Trophoblast cell (in vitro differentiated cells and primary cell): ENCODE data around the gene CCDC192.

Experiments
- DNase-seq, 2 donors: peaks; one replicate each; pipeline ENCODE4 v3.0.0-alpha.2; 2016
- H2AFZ ChIP-seq: 2 replicates; pipeline ENCODE4 v1.6.1; 2013; ENCODE audit warnings: low read length, moderate library complexity, mild to moderate bottlenecking; ENCODE audit not compliant: insufficient read depth, poor library complexity
- H2AK5ac ChIP-seq: 2 replicates; pipeline ENCODE4 v1.6.1; 2013; ENCODE audit warnings: mild to moderate bottlenecking, low read length
- H2BK120ac ChIP-seq: 2 replicates; pipeline ENCODE4 v1.6.1; 2013; ENCODE audit warnings: low read length, mild to moderate bottlenecking, moderate library complexity; ENCODE audit not compliant: insufficient read depth, poor library complexity
- H2BK12ac ChIP-seq: 2 replicates; pipeline ENCODE4 v1.6.1; 2013; ENCODE audit warnings: mild to moderate bottlenecking, low read length, moderate library complexity
- H2BK5ac ChIP-seq: 2 replicates; pipeline ENCODE4 v1.6.1; 2013; ENCODE audit warnings: low read length, low read depth, moderate library complexity, mild to moderate bottlenecking; ENCODE audit not compliant: poor library complexity
- H3K14ac ChIP-seq: 2 replicates; pipeline ENCODE4 v1.6.1; 2013; ENCODE audit warnings: mild to moderate bottlenecking, low read length
- H3K18ac ChIP-seq: 2 replicates; pipeline ENCODE4 v1.6.1; 2013; ENCODE audit warnings: mild to moderate bottlenecking, low read length
- H3K23ac ChIP-seq: 2 replicates; pipeline ENCODE4 v1.6.1; 2013; ENCODE audit warnings: low read length
- H3K27ac ChIP-seq: 2 replicates; pipeline ENCODE4 v1.5.1; 2013; ENCODE audit warnings: low read depth, mild to moderate bottlenecking, inconsistent platforms, low read length, moderate library complexity
- H3K27me3 ChIP-seq: 2 replicates; pipeline ENCODE4 v1.6.1; 2013; ENCODE audit warnings: inconsistent platforms, mild to moderate bottlenecking, low read length, moderate library complexity; ENCODE audit not compliant: insufficient read depth
- H3K36me3 ChIP-seq, 2 experiments: 1 replicate in 1 of 2; 2 replicates in 1 of 2; pipeline ENCODE4 v1.6.1; 2013; ENCODE audit warnings: low read length in 2 of 2, mild to moderate bottlenecking in 2 of 2, moderate library complexity in 1 of 2; ENCODE audit not compliant: insufficient read depth in 2 of 2, control insufficient read depth in 1 of 2
- H3K4ac ChIP-seq: 2 replicates; pipeline ENCODE4 v1.6.1; 2013; ENCODE audit warnings: low read depth, mild to moderate bottlenecking, low read length, moderate library complexity
- H3K4me1 ChIP-seq, 2 experiments: 1 replicate in 1 of 2; 2 replicates in 1 of 2; pipeline ENCODE4 v1.6.1; 2013; ENCODE audit warnings: low read length in 2 of 2, mild to moderate bottlenecking in 2 of 2, moderate library complexity in 1 of 2; ENCODE audit not compliant: insufficient read depth in 2 of 2, control insufficient read depth in 1 of 2
- H3K4me2 ChIP-seq: 2 replicates; pipeline ENCODE4 v1.6.1; 2013; ENCODE audit warnings: inconsistent platforms, mild to moderate bottlenecking, low read length, moderate library complexity
- H3K4me3 ChIP-seq: 2 replicates; pipeline ENCODE4 v1.5.1; 2013; ENCODE audit warnings: mild to moderate bottlenecking, low read depth, low read length, inconsistent platforms
- H3K79me1 ChIP-seq: one replicate; pipeline ENCODE4 v1.6.1; 2013; ENCODE audit warnings: low read length
- H3K79me2 ChIP-seq: 2 replicates; pipeline ENCODE4 v1.6.1; 2013; ENCODE audit warnings: low read length, mild to moderate bottlenecking; ENCODE audit not compliant: control insufficient read depth, insufficient read depth, poor library complexity
- H3K9ac ChIP-seq: 2 replicates; pipeline ENCODE4 v1.6.1; 2013; ENCODE audit warnings: mild to moderate bottlenecking, low read length
- H3K9me3 ChIP-seq: 2 replicates; pipeline ENCODE4 v1.6.1; 2013; ENCODE audit warnings: low read depth, mild to moderate bottlenecking, control low read depth, inconsistent platforms, low read length; ENCODE audit not compliant: insufficient read depth
- H4K12ac ChIP-seq: 2 replicates; pipeline ENCODE4 v1.6.1; 2013; ENCODE audit warnings: low read depth, mild to moderate bottlenecking, low read length, moderate library complexity
- H4K8ac ChIP-seq: 2 replicates; pipeline ENCODE4 v1.6.1; 2013; ENCODE audit warnings: low read depth, mild to moderate bottlenecking, low read length, moderate library complexity
- H4K91ac ChIP-seq: one replicate; pipeline ENCODE4 v1.6.1; 2013; ENCODE audit warnings: low read depth, mild to moderate bottlenecking, low read length, moderate library complexity
- WGBS: extraction: QIAGEN DNeasy Blood & Tissue Kit; methylation state at CpG from one replicate; pipeline ENCODE4 v1.1.7; 2013; ENCODE audit warnings: missing lambda C conversion rate; ENCODE audit not compliant: insufficient read length, insufficient coverage; ENCODE audit errors: extremely low coverage; 5-methylcytosine and 5-hydroxymethylcytosine counted together

CCDC192 gene

DNA sequence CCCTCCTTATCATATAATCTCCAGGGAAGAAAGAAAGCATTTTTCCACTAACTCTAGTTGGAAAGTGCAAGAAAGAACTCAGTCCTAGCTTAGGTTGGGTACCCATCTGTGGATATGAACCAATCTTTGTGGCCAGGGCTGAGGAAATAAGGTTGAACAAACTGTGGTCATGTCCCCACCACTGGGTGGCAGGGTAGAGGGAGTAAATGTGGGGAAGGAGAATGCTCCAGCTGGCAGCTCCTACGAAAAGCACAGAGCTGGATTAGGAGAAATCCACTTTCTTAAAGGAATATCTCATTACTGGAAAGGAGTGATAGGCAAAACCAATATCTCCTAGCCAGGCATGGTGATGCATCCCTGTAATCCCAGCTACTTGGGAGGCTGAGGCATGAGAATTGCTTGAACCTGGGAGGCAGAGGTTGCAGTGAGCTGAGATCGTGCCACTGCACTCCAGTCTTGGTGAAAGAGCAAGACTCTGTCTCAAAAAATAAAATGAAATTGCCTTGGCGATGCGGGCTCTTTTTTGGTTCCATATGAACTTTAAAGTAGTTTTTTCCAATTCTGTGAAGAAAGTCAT is 175.1 kb downstream of the CCDC192 start:
- no CpG with 5 or more reads among the region's 4 CpGs for WGBS
- no peak overlapping the region for H3K14ac ChIP-seq
- H3K79me1 ChIP-seq, result no peaks in the 10 kb centered on the region
- no peak overlapping the region for H2BK5ac ChIP-seq
- no peak overlapping the region for H3K18ac ChIP-seq
- H4K91ac ChIP-seq, result no peak overlapping the region
- H2BK12ac ChIP-seq, result no peak overlapping the region
- H2BK120ac ChIP-seq, result no peak overlapping the region
- no peaks in the 10 kb centered on the region for H3K27me3 ChIP-seq
- peaks cover 3% of the 10 kb centered on the region in 2 experiments for H3K4me1 ChIP-seq
- no peak overlapping the region for H2AK5ac ChIP-seq
- no peak overlapping the region for H3K9ac ChIP-seq
- H3K27ac ChIP-seq, result no peak overlapping the region
- H4K8ac ChIP-seq, result no peak overlapping the region
- no peaks in the 10 kb centered on the region for H3K9me3 ChIP-seq
- peak; percentile 27 to 72 for DNase-seq
- H3K4ac ChIP-seq, result no peak overlapping the region
- H3K36me3 ChIP-seq, result no peaks in the 10 kb centered on the region
- H3K23ac ChIP-seq, result no peak overlapping the region
- H4K12ac ChIP-seq, result no peak overlapping the region
- H2AFZ ChIP-seq, result no peak overlapping the region
- no peak overlapping the region for H3K4me3 ChIP-seq
- no peak overlapping the region for H3K4me2 ChIP-seq
- H3K79me2 ChIP-seq, result no peaks in the 10 kb centered on the region

GRCh38 chr5:127884416-127884815 is 181.2 kb downstream of the CCDC192 start:
- Histone ChIP-seq H3K27me3 (no peaks in the 10 kb centered on the region), H3K27ac (no peak overlapping the region), H3K9me3 (no peaks in the 10 kb centered on the region), H3K79me2 (no peaks in the 10 kb centered on the region), H3K4ac (no peak overlapping the region), H3K79me1 (no peaks in the 10 kb centered on the region), H3K4me1 (no peaks in the 10 kb centered on the region), H2BK5ac (no peak overlapping the region), H2AK5ac (no peak overlapping the region), H2BK12ac (no peak overlapping the region), H2BK120ac (no peak overlapping the region), H4K8ac (no peak overlapping the region), H3K14ac (no peak overlapping the region), H3K18ac (no peak overlapping the region), H4K91ac (no peak overlapping the region), H3K23ac (no peak overlapping the region), H3K36me3 (no peaks in the 10 kb centered on the region), H4K12ac (no peak overlapping the region), H2AFZ (no peak overlapping the region), H3K4me3 (no peak overlapping the region), H3K9ac (no peak overlapping the region), H3K4me2 (no peak overlapping the region)
- no peak for DNase-seq
- no CpG with 5 or more reads among the region's 1 CpG for WGBS

DNA sequence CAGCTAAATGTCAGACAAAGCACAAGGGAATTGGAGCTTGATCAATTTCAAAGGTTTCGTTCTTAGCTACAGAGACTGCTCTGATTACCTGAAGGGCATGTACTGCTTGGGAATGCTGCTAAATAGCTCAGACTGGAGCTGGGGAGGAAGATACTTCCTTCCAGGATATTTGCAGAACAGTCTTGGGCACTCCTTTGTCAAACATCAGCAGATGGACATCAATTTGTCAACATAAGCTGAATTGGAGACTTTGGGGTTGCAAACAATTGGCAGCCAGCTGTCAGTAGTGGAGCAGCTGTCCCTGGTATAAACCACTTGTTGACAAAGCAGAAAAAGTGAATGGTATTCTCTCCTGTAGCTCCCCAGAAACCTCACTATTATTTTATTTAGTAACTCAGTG is 182.0 kb downstream of the CCDC192 start:
- no peak overlapping the region for H3K4me2 ChIP-seq
- no peak overlapping the region for H2AFZ ChIP-seq
- no peak overlapping the region for H3K4me3 ChIP-seq
- H3K9ac ChIP-seq, result no peak overlapping the region
- H3K18ac ChIP-seq, result no peak overlapping the region
- no peak overlapping the region for H2BK120ac ChIP-seq
- no peak overlapping the region for H4K91ac ChIP-seq
- no peak overlapping the region for H2AK5ac ChIP-seq
- no peaks in the 10 kb centered on the region for H3K79me2 ChIP-seq
- no peak overlapping the region for H2BK12ac ChIP-seq
- no peaks in the 10 kb centered on the region for H3K9me3 ChIP-seq
- H3K4ac ChIP-seq, result no peak overlapping the region
- no peak overlapping the region for H4K12ac ChIP-seq
- no peak overlapping the region for H3K27ac ChIP-seq
- no peaks in the 10 kb centered on the region for H3K36me3 ChIP-seq
- no peaks in the 10 kb centered on the region for H3K4me1 ChIP-seq
- WGBS, result no CpG with 5 or more reads among the region's 1 CpG
- no peaks in the 10 kb centered on the region for H3K27me3 ChIP-seq
- DNase-seq, result no peak
- H2BK5ac ChIP-seq, result no peak overlapping the region
- H3K79me1 ChIP-seq, result no peaks in the 10 kb centered on the region
- no peak overlapping the region for H4K8ac ChIP-seq
- H3K23ac ChIP-seq, result peak overlapping the region; percentile 13
- no peak overlapping the region for H3K14ac ChIP-seq

GRCh38 chr5:127886081-127886480 is 182.9 kb downstream of the CCDC192 start:
- H2AK5ac ChIP-seq, result no peak overlapping the region
- H3K23ac ChIP-seq, result no peak overlapping the region
- H2BK120ac ChIP-seq, result no peak overlapping the region
- H3K79me2 ChIP-seq, result no peaks in the 10 kb centered on the region
- H3K9ac ChIP-seq, result no peak overlapping the region
- H4K91ac ChIP-seq, result no peak overlapping the region
- H2BK5ac ChIP-seq, result no peak overlapping the region
- H2BK12ac ChIP-seq, result no peak overlapping the region
- H4K12ac ChIP-seq, result no peak overlapping the region
- no peak overlapping the region for H4K8ac ChIP-seq
- H3K4me1 ChIP-seq, result no peaks in the 10 kb centered on the region
- no peak overlapping the region for H3K4me2 ChIP-seq
- no peaks in the 10 kb centered on the region for H3K9me3 ChIP-seq
- no peak overlapping the region for H3K14ac ChIP-seq
- no CpG with 5 or more reads among the region's 3 CpGs for WGBS
- no peak for DNase-seq
- no peak overlapping the region for H3K18ac ChIP-seq
- H3K27me3 ChIP-seq, result no peaks in the 10 kb centered on the region
- no peak overlapping the region for H3K4me3 ChIP-seq
- no peak overlapping the region for H3K27ac ChIP-seq
- no peak overlapping the region for H3K4ac ChIP-seq
- no peaks in the 10 kb centered on the region for H3K79me1 ChIP-seq
- H3K36me3 ChIP-seq, result no peaks in the 10 kb centered on the region
- H2AFZ ChIP-seq, result no peak overlapping the region
